GM06990 (cell line): Measurements from ENCODE around the gene HYKK.
A peak's percentile ranks its signal among the peaks of the same experiment; 100 is the strongest.

Experiments used
- DNase-seq: peaks from one replicate; pipeline ENCODE4 v3.0.0-alpha.2; 2011; ENCODE audit not compliant: insufficient read length; ENCODE audit errors: extremely low read depth
- H3K27me3 ChIP-seq: replicated peaks from 2 replicates; pipeline ENCODE4 v1.6.0; 2011; ENCODE audit warnings: low read length; ENCODE audit not compliant: control insufficient read depth, insufficient read depth
- H3K36me3 ChIP-seq: 2 replicates; pipeline ENCODE4 v1.5.1; 2011; ENCODE audit warnings: low read length; ENCODE audit not compliant: control insufficient read depth, insufficient read depth
- H3K4me3 ChIP-seq: replicated peaks from 2 replicates; pipeline ENCODE4 v1.5.1; 2011; ENCODE audit warnings: low read depth, mild to moderate bottlenecking, control low read depth, low read length
- TF ChIP-seq, protein P1 (sequence below): IDR thresholded peaks from 2 replicates; pipeline ENCODE4 v1.5.1; 2011; ENCODE audit warnings: low read length, control low read depth, mild to moderate bottlenecking, inconsistent platforms; ENCODE audit not compliant: insufficient read depth, poor library complexity, severe bottlenecking

The HYKK gene

DNA sequence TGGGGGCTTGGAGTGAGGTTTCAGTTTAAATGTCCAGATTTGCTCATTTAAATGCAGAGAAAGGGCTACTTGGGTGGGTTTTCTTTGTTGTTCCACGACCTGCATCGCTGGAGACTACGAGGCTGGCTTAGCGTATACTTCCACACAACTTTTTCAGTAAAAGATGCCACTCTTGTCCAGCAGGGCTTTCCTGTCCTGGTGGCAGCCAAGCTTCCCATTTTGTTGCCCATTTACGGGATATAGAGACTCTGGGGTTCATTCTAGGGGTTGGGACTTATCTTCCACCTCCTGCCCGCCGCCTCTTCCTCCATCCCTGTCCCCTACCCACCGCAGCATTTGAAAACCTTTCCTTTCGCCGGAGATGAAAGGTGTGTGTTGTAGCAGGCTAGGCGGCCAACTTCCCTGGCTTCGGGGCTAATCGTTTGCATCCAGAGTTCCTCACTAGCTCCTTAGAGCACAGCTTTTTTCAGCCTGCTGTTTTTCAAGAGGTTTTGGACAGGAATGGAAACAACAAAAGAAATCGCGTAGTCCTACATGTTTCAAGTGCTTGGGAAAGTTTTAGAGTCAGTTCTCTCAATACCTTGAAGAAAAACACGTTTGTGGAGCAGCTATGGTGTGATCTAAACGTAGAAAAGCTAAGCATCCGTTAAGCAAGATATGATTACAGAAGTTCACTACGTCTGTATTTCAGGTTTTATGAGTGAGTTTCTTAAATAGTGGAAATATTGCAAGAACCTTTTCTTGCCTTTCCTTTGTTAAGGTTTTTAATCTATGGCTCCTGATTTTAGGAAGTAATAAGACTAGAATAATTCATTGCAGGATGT lies 58.8 kb downstream of the HYKK start:
- peak; percentile 8 for DNase-seq

DNA sequence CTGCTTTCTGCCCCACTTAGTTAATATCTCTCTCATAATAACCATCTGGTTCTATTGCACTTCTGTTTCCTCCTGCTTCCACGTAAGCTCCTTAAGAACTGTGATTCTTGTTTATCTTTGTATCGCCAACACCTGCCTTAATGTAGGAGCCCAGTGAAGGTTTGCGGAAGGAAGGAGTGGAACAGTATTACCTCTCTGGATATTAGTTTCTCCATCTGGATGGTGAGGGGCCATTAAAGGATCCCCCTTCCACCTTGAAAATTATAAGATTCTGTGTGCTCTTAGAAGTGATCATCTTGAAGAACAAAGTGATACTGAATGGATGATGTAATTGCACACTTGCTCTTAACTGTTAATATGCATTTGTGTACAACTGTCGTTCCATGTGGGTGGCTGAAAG lies 60.2 kb downstream of the HYKK start:
- TF ChIP-seq, protein P1, sequence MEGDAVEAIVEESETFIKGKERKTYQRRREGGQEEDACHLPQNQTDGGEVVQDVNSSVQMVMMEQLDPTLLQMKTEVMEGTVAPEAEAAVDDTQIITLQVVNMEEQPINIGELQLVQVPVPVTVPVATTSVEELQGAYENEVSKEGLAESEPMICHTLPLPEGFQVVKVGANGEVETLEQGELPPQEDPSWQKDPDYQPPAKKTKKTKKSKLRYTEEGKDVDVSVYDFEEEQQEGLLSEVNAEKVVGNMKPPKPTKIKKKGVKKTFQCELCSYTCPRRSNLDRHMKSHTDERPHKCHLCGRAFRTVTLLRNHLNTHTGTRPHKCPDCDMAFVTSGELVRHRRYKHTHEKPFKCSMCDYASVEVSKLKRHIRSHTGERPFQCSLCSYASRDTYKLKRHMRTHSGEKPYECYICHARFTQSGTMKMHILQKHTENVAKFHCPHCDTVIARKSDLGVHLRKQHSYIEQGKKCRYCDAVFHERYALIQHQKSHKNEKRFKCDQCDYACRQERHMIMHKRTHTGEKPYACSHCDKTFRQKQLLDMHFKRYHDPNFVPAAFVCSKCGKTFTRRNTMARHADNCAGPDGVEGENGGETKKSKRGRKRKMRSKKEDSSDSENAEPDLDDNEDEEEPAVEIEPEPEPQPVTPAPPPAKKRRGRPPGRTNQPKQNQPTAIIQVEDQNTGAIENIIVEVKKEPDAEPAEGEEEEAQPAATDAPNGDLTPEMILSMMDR: no peak

More for the DNA sequence above, 58.8 kb downstream of the HYKK start:
- Histone ChIP-seq H3K36me3 (no peaks in the 10 kb centered on the region), H3K4me3 (peak overlapping the region; percentile 88), H3K27me3 (no peaks in the 10 kb centered on the region)
- TF ChIP-seq, protein P1: peak; percentile 16

DNA sequence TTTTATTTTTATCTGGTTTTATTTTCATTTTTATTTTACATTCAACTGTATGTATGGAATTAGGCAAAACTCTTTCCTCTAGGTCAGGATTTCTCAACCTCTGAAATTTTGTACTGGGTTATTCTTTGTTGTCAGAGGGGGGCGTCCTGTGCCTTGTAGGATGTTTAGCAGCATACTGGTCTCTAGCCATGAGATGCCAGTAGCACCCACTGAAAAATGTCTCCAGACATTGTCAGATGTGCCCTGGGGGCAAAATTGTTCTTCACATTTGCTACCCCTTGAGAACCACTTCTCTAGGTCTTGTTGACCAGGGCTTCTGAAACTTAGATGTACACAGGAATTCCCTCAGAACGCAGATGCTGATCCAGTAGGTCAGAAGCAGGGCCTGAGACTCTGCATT lies 63.3 kb downstream of the HYKK start:
- Histone ChIP-seq H3K4me3 (no peak overlapping the region), H3K36me3 (no peaks in the 10 kb centered on the region), H3K27me3 (no peaks in the 10 kb centered on the region)
- TF ChIP-seq, protein P1: peak; percentile 11
- no peak for DNase-seq

More for the DNA sequence above, 60.2 kb downstream of the HYKK start:
- H3K36me3 ChIP-seq: no peaks in the 10 kb centered on the region
- H3K4me3 ChIP-seq: peak overlapping the region; percentile 41
- DNase-seq: no peak
- H3K27me3 ChIP-seq: no peaks in the 10 kb centered on the region

DNA sequence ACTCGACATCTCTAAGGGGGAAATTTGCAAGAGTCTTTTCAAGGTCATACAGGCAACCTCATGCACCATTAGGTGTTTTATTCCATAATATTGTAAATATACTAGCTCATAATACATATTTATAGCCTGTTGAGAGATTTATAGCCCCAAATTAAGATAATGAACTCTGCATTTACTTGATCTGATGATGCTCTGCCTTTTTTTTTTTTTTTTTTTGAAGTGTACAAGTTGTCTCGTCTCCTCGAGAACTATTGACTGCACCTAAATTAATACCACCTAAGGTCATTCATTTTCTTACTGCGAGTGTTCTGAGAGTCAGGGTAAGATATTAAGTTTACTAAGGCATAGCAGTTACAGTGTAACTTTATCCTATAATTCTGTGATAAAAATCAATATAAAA lies 64.0 kb downstream of the HYKK start:
- TF ChIP-seq, protein P1: no peak
- Histone ChIP-seq H3K27me3 (no peaks in the 10 kb centered on the region), H3K36me3 (no peaks in the 10 kb centered on the region)

DNA sequence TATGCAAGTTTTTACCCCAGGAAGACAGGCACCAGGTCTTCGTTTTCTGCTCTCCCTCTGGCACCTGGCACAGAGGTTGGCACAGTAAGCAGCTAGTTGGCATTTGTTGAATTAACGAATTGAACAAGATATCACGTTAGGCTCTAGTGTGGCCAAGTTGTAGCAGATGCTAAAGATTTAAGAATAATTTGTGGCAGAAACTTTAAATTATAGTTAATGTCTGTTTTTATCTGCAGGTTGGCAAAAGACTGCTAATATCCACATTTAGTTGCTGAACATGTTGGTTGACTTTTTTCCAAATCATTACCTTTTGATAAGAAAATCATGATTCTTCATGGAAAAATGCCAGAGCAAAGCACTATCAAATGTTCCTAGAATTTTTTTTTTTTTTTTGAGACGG lies 66.0 kb downstream of the HYKK start:
- H3K36me3 ChIP-seq: no peaks in the 10 kb centered on the region
- no peak overlapping the region for H3K4me3 ChIP-seq
- H3K27me3 ChIP-seq: no peaks in the 10 kb centered on the region
- no peak for DNase-seq
- TF ChIP-seq, protein P1: no peak

More for the DNA sequence above, 64.0 kb downstream of the HYKK start:
- no peak for DNase-seq
- no peak overlapping the region for H3K4me3 ChIP-seq

DNA sequence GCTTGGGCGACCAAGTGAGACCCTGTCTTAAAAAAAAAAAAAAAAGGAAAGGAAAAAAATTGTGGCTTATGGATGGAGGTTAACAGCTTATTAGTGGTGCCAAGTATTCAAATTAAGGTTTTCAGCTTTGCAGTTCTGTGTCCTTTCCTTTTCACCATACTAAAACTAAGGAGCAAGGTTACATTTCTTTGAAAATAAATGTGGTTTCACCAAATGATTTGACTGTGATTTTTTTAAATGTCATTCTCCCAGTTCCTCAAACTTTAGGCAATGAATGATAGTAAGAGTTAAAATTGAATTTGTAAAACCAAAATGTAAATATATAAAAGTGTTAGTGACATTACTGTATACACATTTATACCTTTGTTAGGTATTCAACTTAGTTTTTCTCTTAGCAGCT lies 67.6 kb downstream of the HYKK start:
- Histone ChIP-seq H3K4me3 (no peak overlapping the region), H3K27me3 (no peaks in the 10 kb centered on the region), H3K36me3 (no peaks in the 10 kb centered on the region)
- no peak for DNase-seq
- TF ChIP-seq, protein P1: no peak
